ENCODE data around the gene DKK2.

The DKK2 gene

DNA sequence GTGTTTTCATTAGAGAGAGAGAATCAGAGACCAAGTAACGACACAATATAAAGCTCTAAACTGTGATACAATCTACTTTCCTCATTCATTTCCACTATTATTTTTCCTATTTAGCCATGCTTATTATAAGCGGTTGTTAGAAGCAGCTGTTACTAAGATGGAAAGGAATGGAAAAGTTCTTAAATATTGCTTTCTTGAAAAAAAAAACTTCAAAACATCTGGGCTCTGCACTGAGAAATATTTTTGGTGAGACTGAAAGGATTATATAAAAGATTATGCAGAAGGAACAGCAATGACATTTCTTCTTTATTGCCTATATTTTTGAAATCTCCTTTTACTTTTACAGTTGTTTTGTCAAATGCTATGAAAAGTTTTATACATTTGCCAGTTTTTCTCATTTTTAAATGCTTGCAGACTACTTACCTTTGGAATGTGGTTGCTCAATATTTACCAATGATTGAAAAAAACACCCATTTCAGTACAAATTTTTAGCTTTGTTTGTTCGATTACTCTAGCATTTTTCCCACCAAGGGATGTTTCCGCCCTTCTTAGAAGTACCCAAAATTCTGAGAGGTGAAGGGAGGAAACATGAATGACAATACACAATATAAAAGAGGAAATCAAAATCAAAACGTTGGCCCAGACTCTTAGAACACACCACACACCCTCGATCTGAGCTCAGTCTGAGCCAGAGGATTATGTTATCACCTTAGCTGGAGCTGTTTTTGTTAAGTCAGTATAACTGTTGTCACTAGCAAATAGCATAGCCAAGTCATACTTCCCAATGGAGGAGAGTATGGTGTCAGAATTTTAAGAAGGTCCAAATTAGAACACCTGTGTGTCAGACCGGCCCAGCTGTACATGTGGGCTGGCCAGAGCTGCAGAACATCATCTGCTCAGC, 18.4 kb downstream of the DKK2 start:
- DNase-seq (ENCODE audit: low read depth): no peak

- no peak for DNase-seq (ENCODE audit: low read depth)
Measured at GRCh38 chr4:107011312-107011711, 24.8 kb downstream of the DKK2 start.

DNA sequence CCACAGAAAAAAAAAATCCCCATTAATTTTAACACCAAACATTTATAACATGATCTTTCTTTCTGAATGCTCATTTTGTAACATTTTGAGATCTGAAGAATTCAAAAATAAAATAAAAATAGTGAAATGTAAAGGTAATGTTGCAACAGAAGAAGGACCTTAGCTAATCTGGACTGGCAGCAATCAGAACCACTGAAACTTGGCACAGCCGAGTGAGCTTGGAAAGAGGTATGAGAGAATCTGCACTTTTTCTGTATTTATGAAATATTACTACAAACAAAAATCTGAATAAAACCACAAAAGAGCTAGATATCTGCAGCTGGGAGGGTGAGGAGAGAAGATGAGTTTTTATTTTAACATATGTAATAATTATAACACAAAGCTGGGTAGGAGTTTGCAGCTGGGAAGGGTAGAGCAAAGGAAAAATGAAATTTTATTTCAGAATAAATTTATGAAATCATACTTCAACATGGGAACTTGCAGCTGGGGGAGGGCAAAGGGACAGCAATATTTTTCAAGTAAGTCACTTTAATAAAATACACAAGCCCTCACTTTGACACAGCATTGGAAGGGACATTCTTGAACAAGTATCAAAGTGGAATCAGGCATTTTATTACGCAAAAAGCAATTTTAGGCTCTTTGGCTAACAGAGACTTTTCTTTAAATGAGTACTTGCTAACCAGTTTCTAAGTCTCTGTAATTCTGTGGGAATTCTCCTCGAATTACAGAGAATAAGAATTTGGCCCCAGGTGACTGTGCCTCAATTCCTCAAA, 26.7 kb downstream of the DKK2 start:
- DNase-seq (ENCODE audit: low read depth): no peak

DNA sequence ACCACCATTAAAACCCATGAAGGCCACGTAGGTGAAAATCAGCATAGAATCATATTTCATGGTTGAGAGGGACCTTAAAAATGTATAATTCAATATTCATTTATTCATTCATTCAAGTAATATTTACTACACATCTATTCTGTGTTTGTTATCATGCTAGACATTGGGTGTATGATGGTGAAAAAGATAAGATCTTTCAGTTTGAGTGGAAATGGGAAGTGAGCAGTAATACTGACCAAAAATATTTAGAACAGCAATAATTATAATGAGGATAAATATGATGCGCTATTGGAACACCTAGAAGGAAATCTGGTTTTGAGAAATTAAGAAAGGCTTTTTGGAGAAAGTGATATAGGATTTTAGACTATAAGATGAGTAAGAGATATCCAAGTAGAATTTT, 28.0 kb downstream of the DKK2 start:
- no peak for DNase-seq (ENCODE audit: low read depth)

GRCh38 chr4:107006218-107006617, 29.9 kb downstream of the DKK2 start:
- DNase-seq (ENCODE audit: low read depth): no peak

- no peak for DNase-seq (ENCODE audit: low read depth)
Measured at GRCh38 chr4:106996490-106996889, 39.6 kb downstream of the DKK2 start.

GRCh38 chr4:106993827-106994226, 42.3 kb downstream of the DKK2 start:
- DNase-seq (ENCODE audit: low read depth): no peak

DNA sequence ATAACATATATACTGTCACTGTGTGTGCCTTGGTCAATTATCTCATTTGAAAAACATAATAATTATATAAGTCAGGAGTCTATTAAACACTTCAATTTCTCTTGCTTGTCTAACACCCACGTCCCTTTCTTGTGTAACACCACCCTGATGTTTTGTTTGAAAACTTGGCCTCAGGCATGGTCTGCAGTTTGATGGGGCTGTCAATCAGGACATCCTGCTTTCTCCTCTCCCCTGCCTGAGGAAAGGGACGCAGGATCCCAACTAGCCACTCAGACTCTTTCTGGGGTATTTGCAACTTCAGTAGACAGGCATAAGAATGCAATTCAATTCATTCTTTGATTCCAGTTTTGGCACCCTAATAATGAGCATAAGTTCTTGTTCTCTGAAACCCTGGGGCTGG, 48.8 kb downstream of the DKK2 start:
- DNase-seq (ENCODE audit: low read depth): no peak

GRCh38 chr4:106986486-106986885, 49.6 kb downstream of the DKK2 start:
- DNase-seq (ENCODE audit: low read depth): no peak

GRCh38 chr4:106985830-106986229, 50.3 kb downstream of the DKK2 start:
- DNase-seq (ENCODE audit: low read depth): no peak

DNA sequence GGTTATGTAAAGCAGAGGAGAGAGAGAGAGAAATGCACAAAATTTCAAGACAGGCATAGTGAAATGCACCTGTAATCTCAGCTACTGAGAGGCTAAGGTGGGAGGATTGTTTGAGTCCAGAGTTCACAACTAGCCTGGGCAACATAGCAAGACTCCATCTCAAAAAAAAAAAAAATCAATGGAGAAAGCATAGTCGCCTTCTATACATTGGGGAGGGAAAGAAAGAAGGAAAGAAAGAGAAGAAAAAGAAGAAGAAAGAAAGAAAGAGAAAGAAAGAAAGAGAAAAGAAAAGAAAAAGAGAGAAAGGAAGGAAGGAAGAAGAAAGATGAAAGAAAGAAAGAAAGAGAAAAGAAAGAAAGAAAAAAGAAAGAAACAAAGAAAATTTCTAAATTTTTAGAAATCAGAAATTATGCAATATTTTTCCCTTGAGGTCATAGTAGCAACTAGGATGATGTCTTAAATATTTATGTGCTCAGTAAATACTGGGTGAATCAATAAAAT, 53.4 kb downstream of the DKK2 start:
- DNase-seq (ENCODE audit: low read depth): no peak

GRCh38 chr4:106981431-106981830, 54.7 kb downstream of the DKK2 start:
- DNase-seq (ENCODE audit: low read depth): no peak

- no peak for DNase-seq (ENCODE audit: low read depth)
Measured at GRCh38 chr4:106979476-106979875, 56.6 kb downstream of the DKK2 start.

GRCh38 chr4:106978046-106978774, 57.9 kb downstream of the DKK2 start:
- DNase-seq (ENCODE audit: low read depth): no peak

- no peak for DNase-seq (ENCODE audit: low read depth)
Measured at GRCh38 chr4:106971636-106972035, 64.5 kb downstream of the DKK2 start.

- DNase-seq (ENCODE audit: low read depth): no peak
Measured at GRCh38 chr4:106967892-106968291, 68.2 kb downstream of the DKK2 start.

DNA sequence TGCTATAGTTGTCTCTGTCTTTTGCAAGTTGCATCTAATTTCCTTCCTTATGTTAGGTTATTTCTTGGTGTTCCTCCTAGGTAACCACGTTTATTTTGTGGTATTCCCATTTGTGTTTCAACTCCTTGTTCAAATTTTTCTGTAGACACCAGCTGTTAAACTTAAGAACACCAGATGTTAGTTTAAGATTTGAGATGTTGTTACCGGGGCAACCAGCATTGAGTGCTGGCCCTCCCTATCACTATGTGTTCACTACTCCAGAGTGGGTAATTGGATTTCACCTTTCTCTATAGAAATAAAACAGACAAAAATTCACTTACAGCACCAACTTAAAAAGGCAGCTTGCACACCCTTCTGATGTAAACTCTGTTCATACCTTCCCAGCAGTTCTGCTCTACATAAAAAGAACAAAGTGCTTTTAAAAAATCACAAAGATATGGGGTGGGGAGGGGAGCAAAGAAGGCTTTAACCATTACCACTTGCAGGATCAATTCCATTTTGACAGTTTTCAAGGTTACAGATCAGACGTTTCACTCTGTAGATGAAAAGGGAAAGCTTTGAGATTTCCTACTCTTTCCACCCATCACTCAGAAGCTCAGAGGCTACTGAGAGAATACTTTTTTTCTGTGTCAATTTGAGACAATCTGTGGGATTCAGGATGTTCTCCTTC, 82.9 kb downstream of the DKK2 start:
- DNase-seq (ENCODE audit: low read depth): no peak

- no peak for DNase-seq (ENCODE audit: low read depth)
Measured at GRCh38 chr4:106951891-106952290, 84.2 kb downstream of the DKK2 start.

- DNase-seq (ENCODE audit: low read depth): no peak
Measured at GRCh38 chr4:106941841-106942240, 94.3 kb downstream of the DKK2 start.

- DNase-seq (ENCODE audit: low read depth): no peak
Measured at GRCh38 chr4:106930522-106930921, 105.6 kb downstream of the DKK2 start.

DNA sequence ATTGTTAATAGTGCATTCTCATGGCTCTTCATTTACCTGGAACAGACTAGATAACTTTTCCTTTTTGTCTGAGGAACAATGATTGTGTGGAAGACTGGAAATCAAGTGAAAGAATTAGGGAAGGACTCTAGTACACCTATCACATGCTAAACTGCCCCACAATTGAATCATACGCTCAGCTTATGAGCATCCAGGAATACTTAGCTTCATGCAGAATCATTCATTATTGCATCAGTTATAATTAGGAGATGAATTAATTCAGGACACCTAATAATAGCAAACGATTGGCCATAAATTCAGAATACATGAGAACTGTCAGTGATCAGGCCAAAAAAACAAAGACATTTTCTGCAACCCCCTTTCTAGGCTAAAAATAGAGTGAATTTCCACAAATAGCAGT, 106.9 kb downstream of the DKK2 start:
- DNase-seq (ENCODE audit: low read depth): no peak

GRCh38 chr4:106914223-106914622, 121.9 kb downstream of the DKK2 start:
- DNase-seq (ENCODE audit: low read depth): no peak

All from T-helper 22 cell (primary cell).